Rectal smooth muscle tissue (tissue), 1 donor: ENCODE results near the gene RAMP1.
A peak's percentile ranks its signal among the peaks of the same experiment; 100 is the strongest.

Source experiments
- H3K27ac ChIP-seq: one replicate; pipeline ENCODE4 v1.7.0; 2013; ENCODE audit warnings: low read depth, low read length, inconsistent platforms
- H3K27me3 ChIP-seq: one replicate; pipeline ENCODE4 v1.7.0; 2013; ENCODE audit warnings: low read length; ENCODE audit not compliant: control insufficient read depth, insufficient read depth
- H3K36me3 ChIP-seq: one replicate; pipeline ENCODE4 v1.7.0; 2013; ENCODE audit warnings: low read length; ENCODE audit not compliant: control insufficient read depth, insufficient read depth
- H3K4me1 ChIP-seq: one replicate; pipeline ENCODE4 v1.7.0; 2013; ENCODE audit warnings: low read length; ENCODE audit not compliant: control insufficient read depth, insufficient read depth
- H3K4me3 ChIP-seq: one replicate; pipeline ENCODE4 v1.7.0; 2013; ENCODE audit warnings: low read length
- H3K9ac ChIP-seq: one replicate; pipeline ENCODE4 v1.7.0; 2013; ENCODE audit warnings: low read length

RAMP1 gene

GRCh38 chr2:237873897-237874551, 14.6 kb downstream of the RAMP1 start:
- peaks cover 71% of the 10 kb centered on the region for H3K4me1 ChIP-seq
- peak overlapping the region; percentile 19 for H3K4me3 ChIP-seq
- peak overlapping the region; percentile 87 for H3K27ac ChIP-seq
- no peaks in the 10 kb centered on the region for H3K27me3 ChIP-seq
- H3K36me3 ChIP-seq: no peaks in the 10 kb centered on the region
- H3K9ac ChIP-seq: no peak overlapping the region

- no peak overlapping the region for H3K9ac ChIP-seq
- H3K4me1 ChIP-seq: peaks cover 68% of the 10 kb centered on the region
- no peaks in the 10 kb centered on the region for H3K27me3 ChIP-seq
- H3K4me3 ChIP-seq: peak overlapping the region; percentile 19
- H3K27ac ChIP-seq: peak overlapping the region; percentile 87
- H3K36me3 ChIP-seq: no peaks in the 10 kb centered on the region
Observed at GRCh38 chr2:237874585-237875161, 15.2 kb downstream of the RAMP1 start.

DNA sequence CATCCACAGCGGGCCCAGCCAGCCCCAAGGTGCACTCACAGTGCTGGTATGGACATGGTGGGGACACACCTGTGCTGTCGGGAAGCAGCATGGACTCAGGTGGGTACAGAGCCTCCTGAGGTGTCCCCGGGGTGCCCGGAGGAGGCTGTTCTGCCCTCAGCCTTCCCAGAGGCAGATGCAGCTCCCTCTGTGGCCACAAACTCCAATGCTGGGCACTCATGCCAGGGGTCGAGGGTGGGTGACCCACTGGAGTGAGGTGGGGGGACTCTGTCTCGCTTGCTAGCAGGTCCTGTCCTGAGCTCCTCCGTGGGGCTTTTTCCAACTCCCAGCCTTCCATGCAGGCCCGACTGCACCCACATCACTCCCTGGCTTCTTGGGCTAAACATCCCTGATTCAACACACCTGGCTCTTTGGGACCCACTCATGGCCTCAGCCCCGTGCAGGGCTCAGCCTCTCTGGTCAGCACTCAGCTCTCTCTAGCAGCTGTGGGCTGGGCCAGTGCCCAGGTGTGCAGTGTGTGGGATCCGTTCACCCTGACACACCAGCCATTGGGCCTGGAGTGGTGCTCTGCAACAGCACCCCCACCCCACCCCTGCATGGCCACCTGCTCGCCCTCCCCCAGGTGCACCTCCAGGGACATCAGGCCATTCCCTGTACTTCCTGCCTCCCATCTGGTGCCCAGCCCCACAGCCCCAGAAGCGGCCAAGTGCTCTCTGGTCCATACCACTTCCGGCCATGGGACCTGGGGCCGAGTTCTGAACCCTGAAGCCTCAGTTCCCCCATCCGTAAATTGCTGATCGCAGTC, 16.0 kb downstream of the RAMP1 start:
- H3K9ac ChIP-seq: no peak overlapping the region
- H3K4me3 ChIP-seq: no peak overlapping the region
- H3K27me3 ChIP-seq: no peaks in the 10 kb centered on the region
- H3K36me3 ChIP-seq: no peaks in the 10 kb centered on the region
- H3K27ac ChIP-seq: peak overlapping the region; percentile 87
- peaks cover 62% of the 10 kb centered on the region for H3K4me1 ChIP-seq

DNA sequence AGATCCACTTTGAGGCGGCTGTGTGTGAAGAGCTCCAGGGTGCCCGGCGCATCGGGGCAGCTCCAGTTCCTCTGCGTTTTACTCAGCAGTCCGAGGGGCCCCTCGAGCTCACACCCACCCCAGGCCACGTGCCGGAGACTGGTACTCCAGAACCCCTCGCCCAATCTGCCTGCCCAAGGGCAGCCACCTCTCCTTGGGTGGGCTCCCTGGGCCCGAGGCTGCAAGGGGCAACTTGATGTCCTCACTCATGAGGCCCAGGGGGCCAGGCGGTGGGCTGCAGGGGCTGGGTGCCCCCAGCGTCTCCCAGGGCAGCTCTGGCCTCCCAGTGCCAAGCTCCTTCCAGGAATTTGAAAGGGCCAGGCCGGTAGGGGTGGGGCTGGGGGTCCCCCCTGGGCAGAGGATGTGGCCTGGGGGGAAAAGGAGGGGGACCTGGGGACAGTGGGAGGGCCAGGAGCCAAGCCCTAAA, 16.7 kb downstream of the RAMP1 start:
- H3K9ac ChIP-seq: no peak overlapping the region
- H3K4me3 ChIP-seq: no peak overlapping the region
- H3K36me3 ChIP-seq: no peaks in the 10 kb centered on the region
- no peaks in the 10 kb centered on the region for H3K27me3 ChIP-seq
- H3K27ac ChIP-seq: peak overlapping the region; percentile 76
- peaks cover 56% of the 10 kb centered on the region for H3K4me1 ChIP-seq

GRCh38 chr2:237876532-237876931, 17.1 kb downstream of the RAMP1 start:
- Histone ChIP-seq H3K4me1 (peaks cover 51% of the 10 kb centered on the region), H3K27me3 (no peaks in the 10 kb centered on the region), H3K9ac (no peak overlapping the region), H3K36me3 (no peaks in the 10 kb centered on the region), H3K27ac (peak overlapping the region; percentile 76), H3K4me3 (no peak overlapping the region)

DNA sequence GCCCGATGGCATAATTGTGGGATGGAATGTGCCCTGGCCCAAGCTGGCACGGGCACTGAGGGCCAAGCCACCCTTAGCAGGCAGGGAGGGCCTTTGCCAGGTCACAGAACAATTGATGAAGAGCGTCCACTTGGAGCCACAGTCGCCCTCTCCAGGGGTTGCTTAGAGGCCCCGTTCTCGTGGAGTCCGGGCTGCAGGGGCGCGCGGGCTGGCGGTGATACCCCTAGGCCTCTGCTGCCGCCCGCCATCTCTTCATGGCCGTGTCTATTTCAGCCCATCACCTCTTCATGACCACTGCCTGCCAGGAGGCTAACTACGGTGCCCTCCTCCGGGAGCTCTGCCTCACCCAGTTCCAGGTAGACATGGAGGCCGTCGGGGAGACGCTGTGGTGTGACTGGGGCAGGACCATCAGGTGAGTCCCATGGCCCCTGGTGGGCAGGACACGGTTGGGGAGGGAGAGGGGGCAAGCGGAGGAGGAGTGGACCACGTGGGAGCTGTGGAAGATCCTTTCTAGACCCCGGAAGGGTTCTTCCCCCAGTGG, 17.6 kb downstream of the RAMP1 start:
- Histone ChIP-seq H3K9ac (no peak overlapping the region), H3K27ac (peak overlapping the region; percentile 76), H3K4me1 (peaks cover 47% of the 10 kb centered on the region), H3K36me3 (no peaks in the 10 kb centered on the region), H3K4me3 (no peak overlapping the region), H3K27me3 (no peaks in the 10 kb centered on the region)

GRCh38 chr2:237877576-237878307, 18.3 kb downstream of the RAMP1 start:
- no peaks in the 10 kb centered on the region for H3K27me3 ChIP-seq
- H3K4me3 ChIP-seq: no peak overlapping the region
- no peaks in the 10 kb centered on the region for H3K36me3 ChIP-seq
- H3K9ac ChIP-seq: no peak overlapping the region
- H3K4me1 ChIP-seq: peaks cover 42% of the 10 kb centered on the region
- H3K27ac ChIP-seq: peak overlapping the region; percentile 76

DNA sequence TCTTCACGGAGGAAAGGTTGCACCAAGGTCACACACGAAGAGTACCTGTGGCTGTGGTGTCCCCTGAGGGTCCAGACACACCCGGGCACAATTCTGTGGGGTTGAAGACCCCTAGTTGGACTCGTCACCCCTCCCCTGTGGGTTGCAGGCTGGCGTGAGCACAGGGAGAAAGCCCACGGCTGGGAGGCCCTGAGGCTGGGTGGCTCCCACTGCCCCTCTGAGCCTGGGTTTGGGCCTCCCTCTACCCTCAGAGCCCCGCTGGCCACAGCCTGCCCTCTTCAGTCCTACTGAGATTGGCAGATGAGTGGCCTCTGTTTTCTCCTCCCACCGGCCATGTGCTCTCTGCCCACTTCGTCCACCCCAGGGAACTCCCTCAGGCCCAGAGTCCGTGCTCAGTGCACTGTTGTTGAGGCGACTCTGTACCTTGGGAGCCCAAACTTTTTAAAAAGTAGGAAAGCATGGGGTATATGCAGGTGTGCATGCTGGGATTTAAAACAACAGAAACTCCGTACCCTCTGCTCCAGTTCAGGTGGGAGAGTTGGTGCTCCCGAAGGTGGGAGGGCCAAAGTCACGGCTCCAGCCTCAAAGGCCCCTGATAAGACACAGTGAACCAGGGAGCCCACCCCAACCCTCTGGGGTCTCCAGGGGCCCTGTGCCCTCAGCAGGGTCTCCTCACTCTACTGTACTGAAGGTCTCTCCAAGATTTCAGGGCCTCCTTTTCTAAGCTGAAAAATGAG, 19.1 kb downstream of the RAMP1 start:
- no peak overlapping the region for H3K9ac ChIP-seq
- peak overlapping the region; percentile 76 for H3K27ac ChIP-seq
- no peaks in the 10 kb centered on the region for H3K27me3 ChIP-seq
- peaks cover 43% of the 10 kb centered on the region for H3K4me1 ChIP-seq
- H3K36me3 ChIP-seq: no peaks in the 10 kb centered on the region
- no peak overlapping the region for H3K4me3 ChIP-seq

GRCh38 chr2:237879058-237879430, 19.6 kb downstream of the RAMP1 start:
- Histone ChIP-seq H3K9ac (no peak overlapping the region), H3K36me3 (no peaks in the 10 kb centered on the region), H3K27me3 (no peaks in the 10 kb centered on the region), H3K4me3 (no peak overlapping the region), H3K4me1 (peaks cover 42% of the 10 kb centered on the region), H3K27ac (peak overlapping the region; percentile 76)

DNA sequence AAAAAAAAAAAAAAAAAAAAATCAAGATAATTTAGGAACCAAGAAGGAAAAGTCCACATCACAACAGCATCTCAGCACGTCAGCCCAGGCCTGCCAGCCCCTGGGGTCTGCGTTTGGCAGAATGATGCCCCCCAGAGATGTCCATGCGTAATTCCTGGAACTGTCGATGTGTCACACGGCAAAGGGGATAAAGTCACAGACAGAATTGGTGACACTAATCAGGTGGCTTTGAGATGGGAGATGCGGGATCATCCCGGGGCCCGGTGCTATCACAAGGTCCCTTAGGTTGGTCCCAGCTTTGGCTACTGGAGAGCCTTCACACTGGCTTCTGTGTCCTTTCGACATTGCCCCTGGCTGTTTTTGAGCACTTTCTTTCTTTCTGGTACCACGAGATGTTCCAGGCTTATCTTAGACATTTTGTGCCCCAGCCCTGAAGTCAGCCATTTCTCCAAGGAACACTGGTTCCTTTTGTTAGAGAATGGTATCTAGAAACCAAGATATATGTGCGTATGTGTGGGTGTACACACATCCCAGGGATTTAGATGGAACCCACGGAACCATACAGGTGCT, 20.7 kb downstream of the RAMP1 start:
- peak overlapping the region; percentile 10 for H3K27ac ChIP-seq
- no peaks in the 10 kb centered on the region for H3K27me3 ChIP-seq
- no peak overlapping the region for H3K4me3 ChIP-seq
- H3K36me3 ChIP-seq: no peaks in the 10 kb centered on the region
- no peak overlapping the region for H3K9ac ChIP-seq
- H3K4me1 ChIP-seq: peaks cover 39% of the 10 kb centered on the region
